GM12892 (cell line): ENCODE results near the gene DSE.

Experiments
- POLR2A ChIP-seq: IDR thresholded peaks from 2 replicates; pipeline ENCODE4 v1.6.1; 2011; ENCODE audit warnings: low read depth, low read length, control low read depth
- POLR2AphosphoS5 ChIP-seq: IDR thresholded peaks from 2 replicates; pipeline ENCODE4 v1.6.1; 2011; ENCODE audit warnings: low read depth, low read length, control low read depth

GRCh38 chr6:116398316-116399010, 27.7 kb downstream of the DSE start:
- TF ChIP-seq POLR2A (no peak), POLR2AphosphoS5 (no peak)
